ENCODE data around the gene RAB35.

DNA sequence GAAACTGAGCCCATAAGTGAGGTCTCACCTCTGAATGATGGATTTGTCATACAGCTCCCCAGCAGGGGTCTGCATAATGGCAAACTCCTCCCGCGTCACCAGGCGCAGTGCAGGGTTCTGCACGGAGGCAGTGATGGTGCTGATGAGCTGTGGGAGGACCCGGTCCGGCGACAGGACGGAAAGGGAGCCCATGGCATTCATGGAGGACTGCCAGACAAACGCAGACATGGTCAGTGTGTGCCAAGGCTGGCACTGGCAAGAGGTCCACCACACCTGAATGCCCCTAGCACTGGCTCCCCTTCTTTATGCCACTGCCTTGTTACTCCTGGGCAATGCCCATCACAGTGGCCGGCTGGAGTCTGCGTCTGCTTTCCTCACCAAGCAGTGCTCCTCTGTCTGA, 45.3 kb upstream of the RAB35 start:
- no peak for TF ChIP-seq CTCF (IDR thresholded peaks at IDR 0.05)
- no peak for TF ChIP-seq EP300 (IDR thresholded peaks at IDR 0.05)
- TF ChIP-seq POLR2A (IDR thresholded peaks at IDR 0.05), result no peak
